GM08714 (cell line): ENCODE results near the gene SF3B4.
A peak's percentile ranks its signal among the peaks of the same experiment; 100 is the strongest.

Experiments
- H3K4me3 ChIP-seq: fragments of 200-500 bp; sonication (Bioruptor generic); 2 replicates; pipeline ENCODE4 v1.5.1; 2014; ENCODE audit warnings: mild to moderate bottlenecking, low read length, inconsistent platforms
- ZNF274 ChIP-seq: IDR thresholded peaks from 2 replicates; pipeline ENCODE4 v1.6.1; 2012; ENCODE audit warnings: mild to moderate bottlenecking, low read depth, low read length

Gene SF3B4

DNA sequence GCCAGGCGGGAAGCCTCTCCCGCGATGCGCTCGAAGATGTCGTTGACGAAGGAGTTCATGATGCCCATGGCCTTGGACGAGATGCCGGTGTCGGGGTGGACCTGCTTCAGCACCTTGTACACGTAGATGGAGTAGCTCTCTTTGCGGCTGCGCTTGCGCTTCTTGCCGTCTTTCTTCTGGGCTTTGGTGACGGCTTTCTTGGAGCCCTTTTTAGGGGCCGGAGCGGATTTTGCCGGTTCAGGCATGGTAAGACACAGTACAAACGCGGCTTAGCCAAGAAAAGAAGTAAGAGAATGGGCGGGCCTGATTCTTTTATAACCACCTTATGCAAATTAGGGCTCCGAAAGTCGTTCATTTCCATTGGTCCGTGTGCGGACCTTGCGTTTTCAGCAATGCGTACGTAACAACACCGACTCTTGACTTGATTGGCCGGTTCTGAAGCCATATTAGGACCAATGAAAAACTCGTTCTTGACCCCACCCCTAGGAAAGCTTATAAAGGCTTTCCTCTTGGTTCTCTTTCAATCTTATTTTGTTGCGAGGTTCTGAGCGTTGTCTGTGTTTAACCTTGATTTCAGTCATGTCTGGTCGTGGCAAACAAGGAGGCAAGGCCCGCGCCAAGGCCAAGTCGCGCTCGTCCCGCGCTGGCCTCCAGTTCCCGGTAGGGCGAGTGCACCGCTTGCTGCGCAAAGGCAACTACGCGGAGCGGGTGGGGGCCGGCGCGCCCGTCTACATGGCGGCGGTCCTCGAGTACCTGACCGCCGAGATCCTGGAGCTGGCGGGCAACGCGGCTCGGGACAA lies 41.0 kb downstream of the SF3B4 start:
- peak overlapping the region; percentile 98; the same call in 1 of the 2 replicates for H3K4me3 ChIP-seq
- no peak for TF ChIP-seq ZNF274

DNA sequence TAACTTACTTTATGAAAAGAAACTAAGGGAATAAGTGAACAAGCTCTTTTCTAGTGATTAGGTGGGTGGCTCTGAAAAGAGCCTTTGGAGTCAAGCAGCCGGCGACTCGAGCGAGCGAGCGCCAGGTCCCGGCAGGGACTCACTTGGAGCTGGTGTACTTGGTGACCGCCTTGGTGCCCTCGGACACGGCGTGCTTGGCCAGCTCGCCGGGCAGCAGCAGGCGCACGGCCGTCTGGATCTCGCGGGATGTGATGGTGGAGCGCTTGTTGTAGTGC lies 41.5 kb downstream of the SF3B4 start:
- peak overlapping the region; percentile 98 for H3K4me3 ChIP-seq

DNA sequence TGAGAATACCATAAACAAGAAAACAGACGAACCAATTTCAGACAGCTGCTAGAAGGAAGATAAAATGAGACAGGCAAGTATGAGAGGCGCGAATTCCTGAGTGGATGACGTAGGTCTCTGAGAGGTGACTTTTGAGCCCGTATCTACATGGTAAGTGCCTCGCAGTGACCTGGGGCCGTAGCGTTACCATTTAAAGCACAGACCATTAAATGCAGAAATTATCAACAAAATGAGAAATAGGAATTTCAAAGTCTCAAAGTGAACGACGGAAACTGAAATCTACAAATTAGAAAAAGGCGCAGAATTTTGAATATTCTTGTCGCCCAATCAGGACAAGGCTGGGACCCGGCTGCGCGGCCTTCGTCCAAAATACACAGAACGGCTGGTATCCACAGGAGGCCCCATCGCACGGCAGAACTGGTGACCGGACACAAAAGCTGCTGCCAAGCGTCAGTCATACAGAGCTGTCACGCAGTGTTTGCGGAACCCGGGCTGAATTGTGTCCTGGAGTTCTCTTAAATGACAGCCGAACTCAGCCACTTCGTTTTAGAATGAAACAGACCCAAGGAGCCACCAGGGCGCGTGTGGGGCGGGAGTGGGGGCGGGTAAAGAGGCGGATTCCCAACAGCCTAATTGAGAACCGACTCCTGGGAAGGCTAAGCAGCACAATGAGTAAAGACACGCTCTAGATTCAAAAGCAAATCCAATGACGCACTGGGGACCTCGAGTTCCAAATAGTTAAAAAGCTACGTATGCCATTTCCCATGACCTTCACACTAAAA lies 42.1 kb downstream of the SF3B4 start:
- H3K4me3 ChIP-seq = peak overlapping the region; percentile 98

DNA sequence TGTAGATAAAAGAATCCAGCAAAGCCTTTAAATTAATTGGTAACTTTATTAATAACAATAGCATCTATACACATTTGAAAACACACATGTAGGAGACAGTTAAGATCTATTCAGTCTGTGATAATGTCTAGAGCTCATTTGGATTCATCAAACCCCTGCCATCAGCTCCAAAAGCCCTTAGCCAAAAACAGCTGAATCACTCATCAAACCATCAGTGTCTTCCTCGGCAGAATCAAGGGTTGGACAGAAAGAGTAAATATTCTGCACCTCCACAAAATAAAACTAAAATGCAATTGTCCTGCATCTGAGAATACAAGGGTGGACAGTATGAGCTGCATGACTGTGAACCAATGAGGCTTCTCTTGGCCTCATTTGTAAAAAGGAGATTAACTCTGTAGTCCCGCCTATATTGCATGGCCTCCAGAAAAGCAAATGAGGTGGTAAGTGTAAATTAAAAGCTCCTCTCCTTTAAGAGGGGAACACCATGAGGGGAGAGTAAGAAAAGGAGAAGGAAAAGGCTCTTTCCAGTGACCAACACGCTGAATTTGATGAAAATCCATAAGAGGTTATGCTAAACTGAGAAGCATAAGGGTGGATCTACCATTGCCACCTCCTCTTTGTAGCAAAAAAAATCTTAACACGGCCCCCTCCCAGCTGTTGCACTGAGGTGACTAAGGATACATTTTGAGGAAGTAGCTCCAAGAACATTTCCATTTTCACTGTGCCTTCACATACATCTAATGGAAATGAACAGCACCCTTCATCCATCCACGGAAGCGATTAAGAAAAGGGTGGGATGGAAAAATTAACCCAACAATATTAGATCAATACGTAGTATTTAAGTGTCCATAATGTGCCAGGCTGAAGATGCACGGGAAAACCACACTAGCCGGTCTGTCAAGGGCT lies 42.9 kb downstream of the SF3B4 start:
- peak overlapping the region; percentile 98 for H3K4me3 ChIP-seq
- TF ChIP-seq ZNF274 = no peak

More for the DNA sequence above, 42.1 kb downstream of the SF3B4 start:
- TF ChIP-seq ZNF274 = no peak

DNA sequence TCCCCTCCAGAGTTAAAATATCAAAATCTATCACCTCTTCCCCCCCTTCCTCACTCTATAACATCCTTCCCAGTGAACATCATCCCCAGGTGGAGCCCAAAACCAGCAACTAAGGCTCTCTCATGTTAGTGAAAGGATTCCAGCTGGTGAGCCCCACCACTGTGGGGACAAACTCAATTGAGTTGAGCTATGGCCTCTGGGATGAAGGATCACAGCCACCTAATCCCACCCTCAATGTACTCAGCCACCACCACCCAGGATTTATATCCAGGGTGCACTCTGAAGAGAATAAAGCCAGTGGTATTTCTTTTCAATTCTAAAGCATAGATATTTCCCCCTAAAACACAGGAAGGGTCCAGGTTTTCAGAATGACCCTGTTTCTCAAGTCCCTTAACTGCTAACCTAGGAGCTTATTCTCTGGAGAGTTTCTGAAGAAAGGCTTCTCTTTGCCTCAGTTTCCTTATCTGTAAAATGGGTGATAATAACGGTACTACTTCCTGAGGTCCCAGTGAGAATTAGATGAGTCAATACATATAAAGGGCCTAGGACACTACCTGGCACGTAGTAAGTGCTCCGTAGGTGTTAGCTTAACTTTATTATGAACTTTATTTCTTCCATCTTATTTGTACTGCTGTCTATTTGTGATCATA lies 43.9 kb downstream of the SF3B4 start:
- no peak for TF ChIP-seq ZNF274
- no peak overlapping the region for H3K4me3 ChIP-seq

DNA sequence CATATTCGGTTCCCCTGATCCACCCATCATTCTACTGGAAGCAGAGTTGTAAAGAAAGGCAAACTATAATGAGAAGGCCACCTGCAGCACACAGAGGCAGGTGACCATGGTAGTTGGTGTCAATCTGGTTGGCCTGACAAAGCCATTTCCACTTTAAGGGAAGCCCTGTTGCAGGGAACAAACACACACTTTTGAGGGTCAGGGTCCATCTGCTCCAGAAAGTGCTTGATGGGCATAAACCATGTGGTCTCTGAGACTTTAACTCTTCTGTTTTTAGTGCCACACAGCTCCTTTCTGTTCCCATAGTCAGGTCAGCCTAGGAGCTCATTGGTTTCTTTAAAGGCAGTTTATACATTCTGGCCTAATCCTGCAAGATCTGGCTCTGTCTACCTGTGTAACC lies 45.7 kb downstream of the SF3B4 start:
- no peak overlapping the region for H3K4me3 ChIP-seq
- no peak for TF ChIP-seq ZNF274

DNA sequence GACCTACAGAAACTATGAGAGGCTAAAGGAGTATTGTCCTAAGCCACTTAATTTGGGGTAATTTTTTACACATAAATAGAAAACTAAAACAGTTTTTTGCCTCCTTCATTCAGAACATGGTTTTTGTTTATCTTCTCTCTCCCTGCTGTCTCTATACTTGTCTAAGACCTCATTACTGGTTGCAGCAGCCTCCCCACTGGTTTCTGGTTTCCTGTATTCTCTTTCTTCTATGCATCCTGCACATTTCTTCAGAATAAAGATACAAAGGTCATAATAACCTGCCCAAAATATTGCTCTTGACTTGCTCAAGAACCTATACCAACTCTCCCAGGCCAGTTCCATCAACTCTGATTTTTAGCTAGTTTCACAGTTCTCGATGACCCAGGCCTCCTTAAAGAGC lies 48.0 kb downstream of the SF3B4 start:
- no peak for TF ChIP-seq ZNF274
- H3K4me3 ChIP-seq = no peak overlapping the region

DNA sequence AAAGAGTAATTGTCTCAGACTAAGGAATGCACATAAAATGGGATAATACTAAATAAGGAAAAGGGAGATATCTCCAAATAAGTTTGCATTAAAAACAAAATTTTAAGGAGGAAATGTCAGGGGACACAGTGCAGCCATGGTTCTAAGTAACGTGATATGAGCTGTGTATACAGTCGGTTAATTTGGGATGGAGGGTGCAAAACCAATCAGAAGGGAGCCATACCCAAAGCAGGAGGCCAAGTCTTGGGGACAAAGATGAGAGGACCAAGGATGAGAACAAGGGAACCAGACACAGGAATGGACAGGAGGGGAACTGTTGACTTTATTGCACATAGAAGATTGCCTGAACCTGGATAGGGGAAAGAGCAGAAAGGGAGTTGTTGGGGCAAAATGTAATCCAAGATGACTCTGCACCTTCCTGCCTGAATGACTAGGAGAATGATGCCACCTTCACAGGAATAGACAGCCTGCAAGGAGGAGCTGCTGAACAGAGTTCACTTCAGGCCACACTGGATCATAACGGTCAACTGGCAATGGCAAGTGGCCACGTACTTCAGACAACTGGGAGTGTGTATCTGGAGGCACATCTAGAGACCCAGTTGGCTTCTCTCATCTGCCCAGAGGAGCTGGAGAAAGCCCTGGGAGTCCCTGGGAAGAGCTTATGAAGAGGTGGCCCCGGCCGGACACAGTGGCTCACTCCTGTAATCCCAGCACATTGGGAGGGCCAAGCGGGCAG lies 50.2 kb downstream of the SF3B4 start:
- H3K4me3 ChIP-seq = no peak overlapping the region
- no peak for TF ChIP-seq ZNF274
